ENCODE measurements around the gene NOL3. TPM values are rescaled to one million over a fixed set of nuclear protein-coding genes. Genes with fewer than 3 reads are reported as not detected.
A peak's percentile ranks its signal among the peaks of the same experiment; 100 is the strongest.

NOL3 gene
- total and polyA plus RNA-seq, 8 donors = 15.2 to 119 (median 22.7) TPM

DNA sequence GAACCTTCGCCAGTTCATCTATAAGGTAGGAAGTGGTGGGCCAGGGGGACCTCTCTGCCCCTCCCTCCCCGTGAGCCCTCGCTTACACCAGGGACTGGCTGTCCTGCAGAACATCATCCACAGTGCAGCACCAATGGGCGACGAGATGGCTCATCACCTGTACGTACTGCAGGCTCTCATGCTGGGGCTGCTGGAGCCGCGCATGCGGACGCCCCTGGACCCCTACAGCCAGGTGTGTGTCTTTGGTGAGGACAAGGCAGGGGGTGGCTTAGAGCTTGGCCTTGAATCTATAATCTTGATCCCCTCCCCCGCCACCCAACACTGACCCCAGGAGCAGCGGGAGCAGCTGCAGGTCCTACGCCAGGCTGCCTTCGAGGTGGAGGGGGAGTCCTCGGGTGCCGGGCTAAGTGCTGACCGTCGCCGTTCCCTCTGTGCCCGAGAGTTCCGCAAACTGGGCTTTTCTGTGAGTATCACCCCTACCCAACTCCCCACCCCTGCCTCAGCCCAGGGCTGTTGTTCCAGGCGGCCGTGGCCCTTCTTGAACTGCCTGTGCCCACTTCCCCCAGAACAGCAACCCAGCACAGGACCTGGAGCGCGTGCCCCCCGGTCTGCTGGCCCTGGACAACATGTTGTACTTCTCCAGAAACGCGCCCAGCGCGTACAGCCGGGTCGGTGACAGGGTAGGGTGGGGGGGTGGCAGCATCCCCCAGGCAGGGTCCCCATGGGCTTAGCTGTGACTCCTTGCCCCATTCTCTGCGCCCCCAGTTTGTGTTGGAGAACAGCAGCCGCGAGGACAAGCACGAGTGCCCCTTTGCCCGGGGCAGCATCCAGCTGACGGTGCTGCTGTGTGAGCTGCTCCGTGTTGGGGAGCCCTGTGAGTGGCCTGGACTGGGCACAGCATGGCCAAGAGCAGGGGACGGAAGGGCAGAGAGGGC lies 31.3 kb downstream of the NOL3 start:
- 91 to 93% methylated on average over 40 of the region's 40 CpGs for WGBS, 2 donors
- FAIRE-seq (no peak), ATAC-seq (no peak), DNase-seq (peak in 1 of 6 donors; percentile 41)
- Histone ChIP-seq H3K27me3 (no peaks in the 10 kb centered on the region), H3K9me3 (no peaks in the 10 kb centered on the region), H3K4me3 (no peak overlapping the region), H3K4me1 (no peaks in the 10 kb centered on the region), H3K27ac (no peak overlapping the region), H3K36me3 (peaks cover 0 to 39% (median 6%) of the 10 kb centered on the region in 3 donors)
- TF ChIP-seq, protein P1, sequence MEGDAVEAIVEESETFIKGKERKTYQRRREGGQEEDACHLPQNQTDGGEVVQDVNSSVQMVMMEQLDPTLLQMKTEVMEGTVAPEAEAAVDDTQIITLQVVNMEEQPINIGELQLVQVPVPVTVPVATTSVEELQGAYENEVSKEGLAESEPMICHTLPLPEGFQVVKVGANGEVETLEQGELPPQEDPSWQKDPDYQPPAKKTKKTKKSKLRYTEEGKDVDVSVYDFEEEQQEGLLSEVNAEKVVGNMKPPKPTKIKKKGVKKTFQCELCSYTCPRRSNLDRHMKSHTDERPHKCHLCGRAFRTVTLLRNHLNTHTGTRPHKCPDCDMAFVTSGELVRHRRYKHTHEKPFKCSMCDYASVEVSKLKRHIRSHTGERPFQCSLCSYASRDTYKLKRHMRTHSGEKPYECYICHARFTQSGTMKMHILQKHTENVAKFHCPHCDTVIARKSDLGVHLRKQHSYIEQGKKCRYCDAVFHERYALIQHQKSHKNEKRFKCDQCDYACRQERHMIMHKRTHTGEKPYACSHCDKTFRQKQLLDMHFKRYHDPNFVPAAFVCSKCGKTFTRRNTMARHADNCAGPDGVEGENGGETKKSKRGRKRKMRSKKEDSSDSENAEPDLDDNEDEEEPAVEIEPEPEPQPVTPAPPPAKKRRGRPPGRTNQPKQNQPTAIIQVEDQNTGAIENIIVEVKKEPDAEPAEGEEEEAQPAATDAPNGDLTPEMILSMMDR (IDR thresholded peaks at IDR 0.05) = no peak
- intact Hi-C loops (cut with DNase I) = no loop called here

DNA sequence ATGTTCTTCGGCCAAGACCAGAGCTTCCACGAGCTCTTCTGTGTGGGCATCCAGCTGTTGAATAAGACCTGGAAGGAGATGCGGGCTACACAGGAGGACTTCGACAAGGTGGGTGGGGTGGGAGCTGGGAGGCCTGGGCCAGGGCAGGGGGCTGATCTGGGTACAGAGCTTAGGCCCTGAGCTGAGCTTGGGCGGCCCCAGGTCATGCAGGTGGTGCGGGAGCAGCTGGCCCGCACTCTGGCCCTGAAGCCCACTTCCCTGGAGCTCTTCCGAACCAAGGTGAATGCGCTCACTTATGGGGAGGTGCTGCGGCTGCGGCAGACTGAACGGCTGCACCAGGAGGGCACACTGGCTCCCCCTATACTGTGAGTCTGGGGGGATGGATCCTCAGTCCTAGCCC lies 32.1 kb downstream of the NOL3 start:
- 94 to 95% methylated on average over 12 of the region's 12 CpGs for WGBS, 2 donors
- no peak for DNase-seq
- Histone ChIP-seq H3K27ac (no peak overlapping the region), H3K4me3 (no peak overlapping the region), H3K4me1 (no peaks in the 10 kb centered on the region), H3K27me3 (no peaks in the 10 kb centered on the region), H3K9me3 (no peaks in the 10 kb centered on the region), H3K36me3 (peaks cover 0 to 33% (median 6%) of the 10 kb centered on the region in 3 donors)
- no peak for ATAC-seq
- no peak for FAIRE-seq
- TF ChIP-seq, protein P1 (IDR thresholded peaks at IDR 0.05) = no peak
- intact Hi-C loops (cut with DNase I) = no loop called here

DNA sequence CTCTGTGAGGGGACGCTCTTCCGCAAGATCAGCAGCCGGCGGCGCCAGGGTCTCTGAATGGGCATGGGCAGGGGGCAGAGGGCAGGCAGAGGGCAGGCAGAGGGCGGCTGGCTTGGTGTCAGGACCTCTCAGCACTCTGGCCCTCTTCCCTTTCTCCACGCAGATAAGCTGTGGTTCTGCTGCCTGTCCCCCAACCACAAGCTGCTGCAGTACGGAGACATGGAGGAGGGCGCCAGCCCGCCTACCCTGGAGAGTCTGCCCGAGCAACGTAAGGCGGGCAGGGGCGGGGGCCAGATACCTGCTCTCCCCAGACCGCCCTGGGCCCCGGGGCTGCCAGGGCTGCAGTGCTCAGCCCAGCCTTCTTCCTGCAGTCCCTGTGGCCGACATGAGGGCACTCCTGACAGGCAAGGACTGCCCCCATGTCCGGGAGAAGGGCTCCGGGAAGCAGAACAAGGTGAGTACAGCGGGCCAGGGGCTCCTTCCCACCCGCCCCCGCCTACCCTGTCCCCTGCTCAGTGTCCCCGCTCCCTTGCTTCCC lies 32.7 kb downstream of the NOL3 start:
- ATAC-seq = no peak
- Histone ChIP-seq H3K27me3 (no peaks in the 10 kb centered on the region), H3K36me3 (peaks cover 0 to 27% (median 6%) of the 10 kb centered on the region in 3 donors), H3K4me3 (no peak overlapping the region), H3K4me1 (no peaks in the 10 kb centered on the region), H3K9me3 (no peaks in the 10 kb centered on the region), H3K27ac (no peak overlapping the region)
- 93 to 94% methylated on average over 23 of the region's 23 CpGs for WGBS, 2 donors
- TF ChIP-seq, protein P1 (IDR thresholded peaks at IDR 0.05) = no peak
- no peak for DNase-seq
- FAIRE-seq = no peak
- intact Hi-C loops (cut with DNase I) = no loop called here

DNA sequence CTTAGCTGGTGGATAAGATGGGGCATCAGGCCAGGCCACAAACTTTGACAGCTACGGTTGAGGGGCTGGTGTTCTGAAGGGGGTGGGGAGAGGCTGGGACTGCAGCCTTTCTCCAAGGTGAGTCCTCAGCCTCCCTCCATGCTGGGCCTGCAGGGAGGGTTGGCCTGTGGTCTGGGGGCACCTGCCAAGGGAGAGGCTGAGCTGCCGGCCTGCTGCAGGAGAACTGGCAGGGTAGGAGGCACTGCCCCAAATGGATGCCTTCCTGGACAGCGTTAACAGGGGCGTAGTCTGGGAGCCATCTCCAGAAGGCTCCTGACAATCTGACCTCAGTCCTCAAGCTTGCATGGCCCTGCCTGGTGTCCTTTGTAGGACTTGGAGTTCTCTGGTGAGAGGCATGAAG lies 33.7 kb downstream of the NOL3 start:
- H3K36me3 ChIP-seq = peaks cover 0 to 26% (median 6%) of the 10 kb centered on the region in 3 donors
- no peaks in the 10 kb centered on the region for H3K4me1 ChIP-seq
- no peak for DNase-seq
- intact Hi-C loops (cut with DNase I) = no loop called here
- TF ChIP-seq, protein P1 (IDR thresholded peaks at IDR 0.05) = no peak
- H3K27ac ChIP-seq = no peak overlapping the region
- no peaks in the 10 kb centered on the region for H3K9me3 ChIP-seq
- WGBS, 2 donors = 88% methylated on average over 4 of the region's 4 CpGs
- H3K27me3 ChIP-seq = no peaks in the 10 kb centered on the region
- H3K4me3 ChIP-seq = no peak overlapping the region
- ATAC-seq = no peak
- FAIRE-seq = no peak
